Activated naive CD8-positive, alpha-beta T cell treated with anti-CD3 and anti-CD28 coated beads, Interleukin-2, amount 50 U/mL, for 16 hours (primary cell): Measurements from ENCODE around the gene IGF2BP2.
"Not testable (repeated sequence)": the region's sequence is repeated elsewhere in the genome, so short reads cannot be mapped to it uniquely, and the experiment has no call there.

Source experiments
- DNase-seq: peaks from one replicate; pipeline ENCODE4 v3.0.0-alpha.2; 2020; ENCODE audit warnings: low read depth, low spot score

Gene IGF2BP2

DNA sequence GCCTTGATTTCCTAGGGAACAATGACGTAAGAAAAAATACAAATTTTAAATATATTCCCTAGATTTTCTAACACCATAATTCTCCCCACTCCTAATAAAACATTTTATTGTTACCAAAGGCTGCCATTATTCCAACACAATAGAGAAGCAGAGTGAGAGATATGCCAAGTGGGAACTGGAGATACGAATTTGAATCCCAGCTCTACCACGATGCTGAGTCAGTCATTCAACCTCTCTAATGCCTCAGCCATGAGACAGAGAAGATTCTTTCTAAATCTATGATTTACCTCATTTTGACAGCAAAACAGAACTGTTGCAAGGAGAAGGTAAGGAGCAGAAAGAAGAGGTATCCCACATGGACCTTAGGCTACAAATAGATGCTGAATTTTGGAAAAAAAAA lies 112.5 kb downstream of the IGF2BP2 start:
- no peak for DNase-seq

DNA sequence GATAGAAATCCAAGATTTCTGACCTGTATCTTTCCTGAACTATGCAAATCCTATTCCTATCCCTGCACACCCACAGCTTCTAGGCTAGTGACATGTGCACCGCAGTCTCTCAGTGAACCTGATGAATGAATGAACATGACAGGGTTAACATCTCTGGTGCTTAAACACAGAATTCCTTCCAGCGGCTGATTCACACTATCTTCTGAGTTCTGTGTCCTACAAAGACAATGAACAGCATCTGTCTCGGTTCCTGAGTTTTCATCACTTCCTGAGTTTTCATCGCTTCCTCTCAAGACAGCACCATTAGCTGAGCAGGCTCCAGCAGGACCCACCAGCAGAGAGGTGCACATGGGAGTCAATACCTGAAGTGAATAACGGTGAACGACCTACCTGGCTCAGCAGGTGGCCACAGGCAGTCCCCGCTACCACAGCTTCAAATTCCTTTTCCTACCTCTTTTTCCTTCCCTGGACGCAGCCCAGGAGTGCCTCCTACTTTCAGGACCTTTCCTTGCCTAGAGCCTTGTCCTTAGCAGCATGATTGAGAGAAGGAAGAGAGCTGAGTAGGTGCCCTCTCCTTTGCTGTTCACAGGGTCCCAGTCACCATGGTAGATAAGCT lies 113.5 kb downstream of the IGF2BP2 start:
- DNase-seq: no peak

DNA sequence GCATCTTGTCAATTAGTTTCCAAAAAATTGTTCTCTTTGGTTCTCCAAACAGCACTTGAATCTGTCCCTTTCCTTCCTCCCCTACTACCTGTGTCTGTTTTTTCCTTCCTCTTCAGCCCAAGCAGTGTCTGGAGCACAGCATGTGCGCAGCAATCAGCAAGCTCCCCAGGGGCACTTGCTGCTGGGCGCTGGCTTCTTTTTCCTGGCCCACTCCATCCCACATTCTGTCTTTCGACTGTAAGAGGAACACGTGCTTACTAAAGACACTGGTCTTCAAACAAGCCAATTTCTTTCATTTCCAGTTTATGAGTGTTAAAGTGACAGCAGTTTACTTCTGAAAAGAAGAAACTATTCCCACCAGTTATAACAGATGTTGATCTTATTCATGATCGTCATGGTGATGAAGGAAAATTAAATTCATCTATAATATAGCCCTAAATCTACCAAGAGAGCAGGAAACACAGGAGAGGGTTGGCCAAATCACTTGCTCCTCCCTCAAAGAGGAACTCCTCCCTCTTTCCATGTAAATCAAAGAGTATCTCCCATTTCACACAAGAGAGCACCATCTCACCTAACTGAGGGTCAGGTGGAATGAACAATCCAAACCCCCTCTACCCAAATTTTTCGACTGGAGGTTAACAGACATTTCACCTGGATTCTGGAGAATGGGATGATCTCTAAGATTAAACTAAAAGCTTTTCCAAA lies 115.4 kb downstream of the IGF2BP2 start:
- no peak for DNase-seq

DNA sequence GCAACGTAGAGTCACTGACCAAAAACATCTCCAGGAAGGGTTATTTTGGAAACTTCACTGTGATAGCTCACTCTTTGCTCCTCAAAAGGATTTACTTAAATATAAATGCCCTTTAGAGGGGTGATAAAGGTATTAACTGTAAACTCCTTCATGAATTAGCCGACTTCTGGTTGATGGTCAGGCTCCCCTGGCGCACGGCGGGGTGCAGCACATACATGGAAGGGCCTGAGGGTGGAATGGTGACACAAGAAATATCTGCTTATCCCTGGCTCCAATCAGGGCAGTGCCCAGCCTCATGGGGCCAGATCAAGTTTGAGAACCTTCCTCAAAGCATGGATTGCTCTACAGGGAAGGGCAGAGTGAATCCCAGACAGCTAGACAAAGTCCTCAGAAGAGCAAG lies 116.5 kb downstream of the IGF2BP2 start:
- DNase-seq: no peak

DNA sequence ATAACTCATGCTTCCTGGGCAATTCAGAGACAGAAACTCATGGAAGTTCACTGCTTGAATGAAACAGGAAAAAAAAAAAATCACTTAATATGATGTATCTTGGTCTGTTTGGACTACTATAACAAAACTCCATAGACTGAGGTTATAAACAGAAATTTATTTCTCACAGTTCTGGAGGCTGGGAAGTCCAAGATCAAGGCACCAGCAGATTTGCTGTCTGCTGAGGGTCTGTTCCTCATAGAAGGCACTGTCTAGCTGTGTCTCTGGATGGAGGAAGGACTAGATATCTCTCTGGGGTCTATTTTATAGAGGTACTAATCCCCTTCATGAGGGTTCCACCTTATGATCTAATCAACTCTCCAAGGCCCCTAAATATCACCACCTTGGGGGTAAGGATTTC lies 119.3 kb downstream of the IGF2BP2 start:
- no peak for DNase-seq

DNA sequence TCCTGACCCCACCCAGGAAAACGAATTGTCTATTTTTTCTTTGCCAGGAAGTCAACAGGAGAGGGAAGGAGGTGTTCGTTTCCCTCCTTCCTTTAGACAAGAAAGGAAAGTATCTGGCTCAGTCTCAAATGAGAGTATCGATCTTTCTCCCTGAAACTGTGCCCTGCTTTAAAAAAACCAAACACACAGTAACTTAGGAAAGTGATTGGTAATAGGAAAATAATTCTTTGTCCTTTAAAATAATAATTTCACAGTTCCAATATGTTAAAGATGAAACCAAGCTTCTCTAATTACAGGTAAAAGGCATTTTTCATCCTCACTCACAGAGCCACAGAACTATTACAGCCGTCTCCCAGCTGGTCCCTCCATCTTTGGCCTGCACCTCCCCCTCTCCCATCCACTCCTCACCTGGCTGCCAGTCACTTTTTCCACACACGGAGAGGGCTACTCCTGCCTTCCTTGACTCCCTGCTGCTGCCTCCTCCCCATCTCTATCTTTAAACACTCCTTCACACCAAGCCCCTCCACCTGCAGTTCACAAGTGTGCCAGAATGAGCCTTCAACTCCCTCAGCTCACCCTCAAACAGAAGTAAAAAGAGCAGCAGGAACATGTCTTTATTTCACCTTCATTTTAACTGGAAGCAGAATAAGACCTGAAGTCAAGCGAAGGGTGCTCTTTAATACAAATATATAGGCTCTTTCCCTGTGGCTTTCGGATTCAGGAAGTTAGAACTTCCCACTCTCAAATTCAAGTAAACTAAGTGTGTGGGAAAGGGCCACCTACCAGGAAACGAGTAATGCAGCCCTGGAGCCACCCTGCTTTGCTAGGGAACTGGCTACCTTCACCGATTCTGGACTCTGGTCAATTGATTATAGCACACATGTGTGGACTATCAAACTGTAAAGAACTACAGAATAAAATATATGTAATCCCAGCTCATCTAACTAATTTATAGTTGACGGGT lies 122.3 kb downstream of the IGF2BP2 start:
- no peak for DNase-seq

DNA sequence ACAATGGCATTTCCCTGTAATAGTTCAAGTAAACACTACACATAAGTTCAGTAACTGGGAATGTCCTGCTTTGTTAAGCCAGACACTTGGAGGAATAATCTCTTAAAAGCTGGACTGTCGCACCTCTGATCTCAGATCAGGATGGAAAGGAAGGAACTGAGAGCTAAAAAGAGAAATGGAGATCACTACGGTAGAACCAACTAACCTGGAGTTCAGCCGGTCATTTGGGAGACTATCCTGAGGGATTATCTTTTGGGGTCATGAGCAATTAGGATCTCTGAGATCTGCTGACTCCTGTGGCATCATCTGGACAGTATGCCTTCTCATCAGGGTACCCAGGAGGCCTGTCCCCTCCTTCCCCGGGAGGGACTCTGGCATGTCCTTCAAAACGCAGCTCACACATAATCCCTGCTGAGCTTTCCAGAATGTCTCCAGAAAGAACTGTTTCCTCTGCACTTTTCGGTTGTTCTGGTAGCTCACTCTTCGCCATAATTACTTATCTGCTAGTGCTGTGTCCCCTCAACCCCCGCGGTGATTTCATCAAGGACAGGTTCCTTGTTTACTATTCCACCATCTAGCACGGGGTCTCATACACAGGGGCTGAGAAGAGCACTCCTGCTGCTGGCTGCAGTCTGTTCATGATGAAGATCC lies 123.1 kb downstream of the IGF2BP2 start:
- DNase-seq: no peak

DNA sequence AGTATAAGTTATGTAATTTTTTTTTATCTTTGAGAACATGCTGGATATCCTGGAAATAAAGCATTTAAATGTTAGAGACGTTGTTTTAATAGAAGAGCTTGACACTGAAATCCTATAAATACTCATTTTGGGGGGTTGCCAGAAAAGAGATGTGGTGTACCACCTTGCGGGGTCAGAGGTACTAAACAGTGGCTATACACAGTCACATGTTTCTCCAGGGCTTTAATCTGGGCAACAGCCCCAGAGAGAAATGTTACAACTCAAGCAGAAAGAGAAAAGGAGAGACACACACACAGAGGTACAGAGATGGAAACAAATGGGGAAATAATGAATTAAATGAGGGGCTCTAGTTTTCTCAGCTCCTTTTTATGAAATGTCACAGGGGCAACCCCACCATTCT lies 124.9 kb downstream of the IGF2BP2 start:
- DNase-seq: no peak

DNA sequence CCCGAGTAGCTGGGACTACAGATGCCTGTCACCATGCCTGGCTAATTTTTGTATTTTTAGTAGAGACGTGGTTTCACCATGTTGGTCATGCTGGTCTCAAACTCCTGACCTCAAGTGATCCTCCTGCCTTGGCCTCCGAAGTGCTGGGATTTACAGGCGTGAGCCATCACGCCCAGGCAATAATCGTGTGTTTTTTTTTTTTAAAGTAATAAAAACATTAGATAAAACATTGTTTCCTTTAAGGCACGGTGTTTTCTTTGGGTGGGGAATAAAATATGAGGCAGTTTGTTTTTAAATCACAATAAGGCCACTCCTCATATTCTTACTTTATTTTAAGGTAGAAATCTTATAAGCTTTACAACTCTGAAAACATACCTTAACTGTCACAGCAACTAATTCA lies 127.6 kb downstream of the IGF2BP2 start:
- not testable (repeated sequence) for DNase-seq

DNA sequence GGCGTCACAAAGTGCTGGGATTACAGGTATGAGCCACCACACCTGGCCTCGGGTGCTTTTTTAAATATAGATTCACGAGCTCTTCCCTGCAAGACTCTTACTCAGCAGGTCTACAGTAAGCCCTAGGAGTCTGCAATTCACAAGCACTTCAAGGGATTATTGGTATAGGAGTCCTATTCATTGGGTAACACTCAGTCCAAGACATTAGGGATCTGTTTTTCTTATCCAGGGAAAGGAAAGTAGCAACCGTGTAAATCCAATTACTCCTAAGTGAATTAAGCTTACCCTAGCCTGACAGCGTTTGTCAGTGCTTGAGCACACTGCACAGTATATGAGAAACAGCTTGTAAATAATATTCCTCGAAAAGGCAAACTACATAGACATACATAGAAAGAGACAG lies 128.8 kb downstream of the IGF2BP2 start:
- no peak for DNase-seq

DNA sequence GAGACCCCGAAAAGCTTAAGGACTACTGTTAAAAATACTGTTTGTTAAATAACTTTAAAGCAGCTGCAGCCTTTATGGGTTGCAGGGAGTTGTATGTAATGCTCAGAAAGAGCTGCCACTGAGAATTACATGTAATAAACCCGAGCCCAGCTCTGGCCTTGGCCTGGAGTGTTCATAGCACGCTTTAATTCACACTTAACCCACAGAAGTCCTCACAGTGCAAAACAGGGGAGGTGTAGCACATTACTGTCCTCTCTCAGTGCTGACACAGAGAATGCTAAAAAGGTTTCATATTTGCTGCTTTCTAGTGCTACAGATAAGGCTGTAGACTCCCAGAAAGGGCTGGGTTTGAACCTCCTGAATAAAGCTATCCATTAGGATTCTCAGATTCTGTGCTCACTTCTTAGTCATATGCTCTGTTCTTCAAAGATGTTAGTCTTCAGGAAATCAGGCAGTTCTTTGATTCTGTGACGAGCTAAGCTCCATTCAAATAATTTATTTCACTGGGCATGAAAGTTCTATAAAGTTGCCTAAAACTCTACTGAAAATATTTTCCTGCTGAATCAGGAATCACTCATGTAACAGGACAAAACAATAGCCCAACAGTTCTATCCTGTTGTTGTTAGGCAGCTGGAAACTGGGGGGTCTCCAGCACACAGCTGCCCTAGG lies 130.7 kb downstream of the IGF2BP2 start:
- DNase-seq: no peak

DNA sequence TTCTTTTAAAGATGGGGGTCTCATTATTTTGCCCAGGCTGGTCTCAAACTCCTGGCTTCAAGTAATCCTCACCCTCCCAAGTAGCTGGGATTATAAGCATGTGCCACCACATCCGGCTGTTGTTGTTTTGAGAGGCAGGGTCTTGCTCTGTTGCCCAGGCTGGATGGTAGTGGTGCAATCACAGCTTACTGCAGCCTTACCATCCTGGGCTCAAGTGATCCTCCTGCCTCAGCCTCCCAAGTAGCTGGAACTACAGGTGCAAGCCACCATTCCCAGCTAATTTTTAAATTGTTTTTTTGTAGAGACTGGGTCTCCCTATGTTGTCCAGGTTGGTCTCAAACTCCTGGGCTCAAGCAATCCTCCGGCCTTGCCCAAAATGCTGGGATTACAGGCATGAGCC lies 133.2 kb downstream of the IGF2BP2 start:
- no peak for DNase-seq

DNA sequence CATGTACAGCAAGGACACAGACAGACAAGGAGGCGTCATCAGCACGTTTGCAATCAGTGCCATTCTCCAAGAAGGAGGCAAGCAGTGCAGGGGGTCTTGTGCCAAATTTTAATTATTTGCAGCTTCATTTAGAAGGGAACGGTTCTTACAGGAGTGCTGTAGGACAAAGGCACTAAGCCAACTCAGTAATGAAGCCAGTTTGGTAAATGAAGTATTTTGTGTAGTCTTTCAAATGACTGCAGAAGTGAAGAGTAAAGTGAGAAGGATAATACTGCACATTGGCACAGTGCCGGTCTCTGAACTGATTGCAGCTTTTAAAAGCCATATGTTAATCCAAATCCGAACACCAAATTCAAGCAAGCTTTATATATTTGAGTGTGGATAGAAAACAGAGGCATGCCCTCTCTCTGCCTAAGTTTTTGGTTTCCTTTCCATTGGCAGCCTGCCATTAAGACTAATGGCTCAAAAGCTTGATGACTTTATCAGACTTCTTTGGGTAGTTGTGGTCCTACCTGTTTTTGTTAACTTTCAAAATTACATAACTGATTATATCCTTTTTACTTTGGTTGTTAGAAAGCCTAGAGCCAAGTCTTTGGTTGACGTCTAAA lies 137.5 kb downstream of the IGF2BP2 start:
- DNase-seq: no peak

DNA sequence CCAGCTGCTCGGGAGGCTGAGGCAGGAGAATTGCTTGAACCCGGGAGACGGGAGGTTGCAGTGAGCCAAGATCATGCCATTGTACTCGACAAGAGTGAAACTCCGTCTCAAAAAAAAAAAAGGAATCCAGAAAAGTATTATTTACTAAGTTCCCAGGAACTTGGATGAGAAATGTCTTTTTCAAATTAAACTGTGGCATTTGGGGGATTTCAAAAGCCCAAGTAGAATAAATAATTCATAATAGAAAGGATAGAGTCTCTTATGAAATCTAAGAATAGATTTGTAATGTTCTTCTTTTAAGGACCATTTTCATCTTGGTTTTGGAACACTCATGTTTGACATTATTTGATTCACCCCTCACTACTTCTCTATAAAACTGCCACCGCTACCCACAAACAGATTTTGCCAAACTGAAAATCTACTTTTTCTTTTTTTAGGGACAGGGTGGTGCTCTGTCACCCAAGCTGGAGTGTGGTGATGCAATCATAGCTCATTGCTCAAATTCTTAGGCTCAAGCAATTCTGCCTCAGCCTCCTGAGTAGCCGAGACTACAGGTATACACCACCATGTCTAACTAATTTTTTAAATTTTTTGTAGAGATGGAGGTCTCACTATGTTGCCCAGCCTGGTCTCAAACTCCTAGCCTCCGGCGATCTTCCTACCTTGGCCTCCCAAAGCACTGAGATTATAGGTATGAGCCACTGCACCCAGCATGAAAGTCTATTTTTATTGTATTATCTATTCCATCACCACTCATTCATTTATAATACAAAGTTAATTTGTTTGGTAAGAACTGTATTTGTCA lies 139.4 kb downstream of the IGF2BP2 start:
- DNase-seq: no peak

DNA sequence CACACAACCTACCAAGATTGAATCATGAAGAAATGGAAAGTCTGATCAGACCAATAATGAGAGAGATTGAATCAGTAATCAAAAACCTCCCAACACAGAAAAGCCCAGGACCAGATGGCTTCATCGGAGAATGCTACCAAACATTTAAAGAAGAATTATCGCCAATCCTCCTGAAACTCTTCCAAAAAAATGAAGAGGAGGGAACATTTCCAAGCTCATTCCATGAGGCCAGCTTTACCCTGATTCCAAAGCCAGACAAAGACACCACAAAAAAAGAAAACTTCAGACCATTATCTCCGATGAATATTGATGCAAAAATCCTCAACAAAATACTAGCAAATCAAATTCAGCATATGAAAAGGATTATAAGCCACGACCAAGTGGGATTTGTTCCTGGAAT lies 144.6 kb downstream of the IGF2BP2 start:
- DNase-seq: no peak

DNA sequence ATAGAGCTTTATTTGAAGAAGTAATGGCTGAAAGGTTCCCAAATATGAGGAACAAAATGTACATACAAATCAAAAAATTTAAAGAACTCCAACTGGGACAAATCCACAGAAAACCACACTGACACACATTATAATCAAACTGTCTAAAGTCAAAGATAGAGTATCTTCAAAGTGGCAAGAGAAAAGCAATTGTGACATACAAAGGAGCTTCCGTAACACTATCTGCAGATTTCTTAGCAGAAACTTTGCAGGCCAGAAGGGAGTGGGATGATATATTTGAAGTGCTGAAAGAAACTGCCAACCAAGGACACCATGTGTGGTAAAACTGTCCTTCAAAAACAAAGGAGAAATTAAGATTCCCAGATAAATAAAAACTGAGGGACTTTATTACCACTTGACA lies 146.8 kb downstream of the IGF2BP2 start:
- DNase-seq: no peak

DNA sequence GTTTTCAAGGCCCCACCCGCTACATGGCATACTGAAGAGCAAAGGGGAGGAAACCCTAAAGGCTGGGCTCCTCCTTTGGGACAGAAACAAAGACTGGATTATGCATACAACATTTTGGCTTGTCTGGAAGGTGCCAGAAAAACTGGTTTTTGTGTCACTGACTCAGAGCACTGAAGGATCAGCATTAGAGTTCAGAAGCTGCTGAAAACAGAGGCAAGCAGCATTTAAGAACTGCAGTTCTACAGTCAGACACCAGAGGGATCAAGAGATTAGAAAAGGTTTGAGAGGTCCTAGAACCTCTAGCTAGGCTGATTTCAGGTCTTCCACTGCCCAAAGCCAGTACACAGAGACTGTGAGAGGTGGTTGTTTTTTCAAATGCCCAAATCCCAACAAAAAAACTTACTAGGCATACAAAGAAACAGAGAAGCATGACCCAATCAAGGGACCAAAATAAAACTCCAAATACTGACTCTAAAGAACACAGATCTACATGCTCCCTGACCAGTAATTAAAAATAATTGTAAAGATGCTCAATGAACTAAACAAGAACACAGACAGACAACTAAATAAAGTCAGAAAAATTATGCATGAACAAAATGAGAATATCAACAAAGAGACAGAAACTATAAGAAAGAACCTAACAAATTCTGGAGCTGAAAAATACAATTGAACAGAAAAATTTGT lies 147.6 kb downstream of the IGF2BP2 start:
- DNase-seq: no peak

DNA sequence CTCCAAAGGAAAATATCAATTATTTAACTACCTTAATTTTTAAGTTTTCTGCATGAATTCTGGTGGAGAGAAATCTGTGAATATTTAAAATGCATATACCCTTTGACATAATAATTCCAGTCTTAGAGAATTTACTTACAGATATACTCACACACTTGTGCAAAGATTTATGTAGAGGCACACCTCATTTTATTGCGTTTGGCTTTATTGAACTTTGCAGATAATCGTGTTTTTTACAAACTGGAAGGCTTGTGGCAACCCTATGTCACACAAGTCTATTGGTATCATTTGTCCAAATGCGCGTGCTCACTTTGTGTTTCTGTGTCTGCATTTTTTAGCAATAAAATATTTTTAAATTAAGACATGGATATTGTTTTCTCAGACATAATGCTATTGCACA lies 157.3 kb downstream of the IGF2BP2 start:
- DNase-seq: no peak

DNA sequence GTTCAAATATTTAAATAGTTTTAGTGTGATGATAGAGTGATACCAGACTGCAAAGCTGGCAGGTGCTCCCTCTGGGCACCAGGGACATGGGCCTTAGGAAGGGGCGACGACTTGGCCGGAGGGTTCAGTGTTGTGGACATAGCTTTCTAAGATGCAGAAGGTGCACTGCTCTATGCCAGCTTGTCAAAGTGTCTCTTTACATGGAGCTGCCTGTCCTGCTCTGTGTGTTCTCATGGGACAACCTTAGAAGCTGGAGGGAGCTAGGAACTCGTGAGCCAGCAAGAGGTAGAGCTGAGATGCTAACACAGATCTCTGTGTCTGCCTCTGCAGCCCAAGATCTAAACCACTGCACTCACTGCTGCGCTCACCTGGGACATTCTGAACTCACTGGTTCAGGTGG lies 160.9 kb downstream of the IGF2BP2 start:
- no peak for DNase-seq

DNA sequence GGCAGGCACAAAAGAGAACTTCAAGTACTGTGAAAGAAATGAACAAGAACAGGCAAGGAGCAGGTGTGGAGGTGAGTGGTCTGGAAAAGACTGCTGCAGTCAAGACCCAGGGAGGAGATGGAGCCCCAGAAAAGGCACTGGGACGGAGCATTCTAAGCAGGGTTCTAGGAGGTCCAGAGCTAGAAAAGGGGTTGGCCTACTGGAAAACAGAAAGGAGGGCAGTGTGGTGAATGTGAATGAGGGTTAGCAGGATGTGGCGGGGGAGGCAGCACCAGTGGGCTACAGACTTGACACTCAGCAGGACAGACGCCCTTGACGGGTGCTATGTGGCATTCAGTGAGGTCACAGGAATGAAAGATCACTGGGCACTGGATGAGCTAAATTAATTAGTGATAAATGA lies 163.1 kb downstream of the IGF2BP2 start:
- no peak for DNase-seq
